ENCODE measurements around the gene STARD3NL. TPM values are rescaled to one million over a fixed set of nuclear protein-coding genes. Genes with fewer than 3 reads are reported as not detected.

The STARD3NL gene
- total RNA-seq, 4 donors from 2014 or later = 29.2 to 56.1 (median 48.4) TPM

DNA sequence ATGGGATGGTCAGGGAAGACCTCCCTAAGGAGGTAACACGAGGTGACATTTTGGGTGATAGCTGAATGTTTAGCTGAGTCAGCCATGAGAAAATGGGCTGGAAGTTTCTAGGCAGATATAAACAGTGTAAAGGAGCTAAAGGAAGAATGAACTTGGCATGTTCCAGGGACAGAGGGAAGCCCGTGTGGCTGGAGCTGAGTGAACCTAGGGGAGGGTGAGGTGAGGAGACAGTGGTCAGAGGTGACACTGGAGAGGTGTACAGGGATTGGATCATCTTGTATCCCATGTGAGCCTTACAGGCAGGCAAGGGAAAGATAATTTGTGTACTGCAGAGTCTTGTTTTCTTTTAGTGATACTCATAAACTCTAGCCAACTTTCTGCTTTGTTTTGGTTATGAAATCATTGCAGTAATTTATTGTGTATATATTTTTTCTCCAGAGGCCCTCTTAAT lies 1.8 kb downstream of the STARD3NL start:
- peak overlapping the region; percentile 74 to 92 (median 77) for H3K4me3 ChIP-seq
- WGBS = 0% methylated on average over 2 of the region's 2 CpGs
- intact Hi-C loops (cut with DNase I) = no loop called here

DNA sequence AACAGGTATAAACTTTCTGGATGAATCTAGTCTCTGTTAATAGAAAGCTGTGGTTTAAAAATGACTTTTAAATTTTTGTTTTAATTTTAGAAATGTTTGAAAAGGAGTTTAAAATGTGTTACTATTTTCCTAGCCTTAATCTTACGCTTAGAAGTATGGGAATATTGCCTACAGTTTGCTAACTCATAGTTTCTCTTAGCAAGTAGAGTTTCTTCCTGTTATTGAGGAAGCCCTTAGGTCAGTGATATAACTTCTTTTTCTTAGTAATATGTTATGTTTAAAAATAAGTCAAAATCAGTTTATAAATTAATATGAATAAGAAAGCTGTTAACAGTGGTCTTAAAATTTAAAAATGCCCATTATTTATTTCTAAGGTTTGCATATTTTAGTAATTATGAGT lies 3.1 kb downstream of the STARD3NL start:
- DNase-seq (ENCODE audit: extremely low spot score) = no peak
- H3K27me3 ChIP-seq = no peaks in the 10 kb centered on the region
- H3K4me3 ChIP-seq = no peak overlapping the region
- no peaks in the 10 kb centered on the region for H3K36me3 ChIP-seq
- peaks cover 28 to 69% (median 65%) of the 10 kb centered on the region in 4 donors for H3K4me1 ChIP-seq
- H3K27ac ChIP-seq (replicated peaks in 1 of 4) = no peak overlapping the region
- 56% methylated on average over 1 of the region's 1 CpG for WGBS
- TF ChIP-seq EP300 (IDR thresholded peaks at IDR 0.05) (no peak), POLR2A (IDR thresholded peaks at IDR 0.05; ENCODE audit: low read depth) (no peak), POLR2AphosphoS5 (IDR thresholded peaks at IDR 0.05) (no peak)
- TF ChIP-seq, protein P1, sequence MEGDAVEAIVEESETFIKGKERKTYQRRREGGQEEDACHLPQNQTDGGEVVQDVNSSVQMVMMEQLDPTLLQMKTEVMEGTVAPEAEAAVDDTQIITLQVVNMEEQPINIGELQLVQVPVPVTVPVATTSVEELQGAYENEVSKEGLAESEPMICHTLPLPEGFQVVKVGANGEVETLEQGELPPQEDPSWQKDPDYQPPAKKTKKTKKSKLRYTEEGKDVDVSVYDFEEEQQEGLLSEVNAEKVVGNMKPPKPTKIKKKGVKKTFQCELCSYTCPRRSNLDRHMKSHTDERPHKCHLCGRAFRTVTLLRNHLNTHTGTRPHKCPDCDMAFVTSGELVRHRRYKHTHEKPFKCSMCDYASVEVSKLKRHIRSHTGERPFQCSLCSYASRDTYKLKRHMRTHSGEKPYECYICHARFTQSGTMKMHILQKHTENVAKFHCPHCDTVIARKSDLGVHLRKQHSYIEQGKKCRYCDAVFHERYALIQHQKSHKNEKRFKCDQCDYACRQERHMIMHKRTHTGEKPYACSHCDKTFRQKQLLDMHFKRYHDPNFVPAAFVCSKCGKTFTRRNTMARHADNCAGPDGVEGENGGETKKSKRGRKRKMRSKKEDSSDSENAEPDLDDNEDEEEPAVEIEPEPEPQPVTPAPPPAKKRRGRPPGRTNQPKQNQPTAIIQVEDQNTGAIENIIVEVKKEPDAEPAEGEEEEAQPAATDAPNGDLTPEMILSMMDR (IDR thresholded peaks at IDR 0.05) = no peak
- intact Hi-C loops (cut with DNase I) = no loop called here
- no peaks in the 10 kb centered on the region for H3K9me3 ChIP-seq

More for the DNA sequence above, 1.8 kb downstream of the STARD3NL start:
- H3K4me1 ChIP-seq = peaks cover 17 to 61% (median 54%) of the 10 kb centered on the region in 4 donors
- no peak for TF ChIP-seq POLR2A (IDR thresholded peaks at IDR 0.05; ENCODE audit: low read depth)
- peak in 1 of 2 donors; percentile 16 for TF ChIP-seq POLR2AphosphoS5 (IDR thresholded peaks at IDR 0.05)
- TF ChIP-seq, protein P1 (IDR thresholded peaks at IDR 0.05) = no peak
- no peaks in the 10 kb centered on the region for H3K36me3 ChIP-seq
- no peaks in the 10 kb centered on the region for H3K27me3 ChIP-seq
- H3K27ac ChIP-seq (replicated peaks in 1 of 4) = peak overlapping the region; percentile 91 to 95 (median 92)
- H3K9me3 ChIP-seq = no peaks in the 10 kb centered on the region
- no peak for DNase-seq (ENCODE audit: extremely low spot score)

DNA sequence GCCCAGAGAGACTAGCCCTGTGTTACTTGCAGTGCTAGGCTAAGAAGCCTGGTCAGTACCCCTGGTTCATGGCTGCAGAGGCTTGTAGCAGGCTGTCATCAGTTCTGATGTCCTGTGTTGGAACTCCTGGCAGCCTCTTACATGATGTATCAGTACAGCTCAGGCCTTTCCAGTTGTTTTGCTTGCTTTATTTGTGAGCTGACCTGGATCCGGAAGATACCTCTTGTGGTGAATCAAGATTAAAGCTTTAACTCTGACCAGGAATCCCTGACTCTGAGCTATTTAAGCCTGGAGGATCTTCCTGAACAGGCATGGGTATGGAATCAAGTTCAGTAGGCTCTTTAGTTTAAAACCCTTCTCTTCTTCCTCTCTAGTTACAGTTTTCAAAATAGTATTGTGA lies 4.4 kb downstream of the STARD3NL start:
- H3K27ac ChIP-seq (replicated peaks in 1 of 4) = peak overlapping the region in 2 of 4 donors; percentile 2 to 29
- no peaks in the 10 kb centered on the region for H3K36me3 ChIP-seq
- no peak overlapping the region for H3K4me3 ChIP-seq
- intact Hi-C loops (cut with DNase I) = no loop called here
- H3K27me3 ChIP-seq = no peaks in the 10 kb centered on the region
- WGBS = 50% methylated on average over 1 of the region's 1 CpG
- DNase-seq (ENCODE audit: extremely low spot score) = no peak
- no peaks in the 10 kb centered on the region for H3K9me3 ChIP-seq
- peaks cover 30 to 79% (median 75%) of the 10 kb centered on the region in 4 donors for H3K4me1 ChIP-seq
- TF ChIP-seq EP300 (IDR thresholded peaks at IDR 0.05) (no peak), POLR2AphosphoS5 (IDR thresholded peaks at IDR 0.05) (no peak), POLR2A (IDR thresholded peaks at IDR 0.05; ENCODE audit: low read depth) (no peak)
- TF ChIP-seq, protein P1 (IDR thresholded peaks at IDR 0.05) = no peak

DNA sequence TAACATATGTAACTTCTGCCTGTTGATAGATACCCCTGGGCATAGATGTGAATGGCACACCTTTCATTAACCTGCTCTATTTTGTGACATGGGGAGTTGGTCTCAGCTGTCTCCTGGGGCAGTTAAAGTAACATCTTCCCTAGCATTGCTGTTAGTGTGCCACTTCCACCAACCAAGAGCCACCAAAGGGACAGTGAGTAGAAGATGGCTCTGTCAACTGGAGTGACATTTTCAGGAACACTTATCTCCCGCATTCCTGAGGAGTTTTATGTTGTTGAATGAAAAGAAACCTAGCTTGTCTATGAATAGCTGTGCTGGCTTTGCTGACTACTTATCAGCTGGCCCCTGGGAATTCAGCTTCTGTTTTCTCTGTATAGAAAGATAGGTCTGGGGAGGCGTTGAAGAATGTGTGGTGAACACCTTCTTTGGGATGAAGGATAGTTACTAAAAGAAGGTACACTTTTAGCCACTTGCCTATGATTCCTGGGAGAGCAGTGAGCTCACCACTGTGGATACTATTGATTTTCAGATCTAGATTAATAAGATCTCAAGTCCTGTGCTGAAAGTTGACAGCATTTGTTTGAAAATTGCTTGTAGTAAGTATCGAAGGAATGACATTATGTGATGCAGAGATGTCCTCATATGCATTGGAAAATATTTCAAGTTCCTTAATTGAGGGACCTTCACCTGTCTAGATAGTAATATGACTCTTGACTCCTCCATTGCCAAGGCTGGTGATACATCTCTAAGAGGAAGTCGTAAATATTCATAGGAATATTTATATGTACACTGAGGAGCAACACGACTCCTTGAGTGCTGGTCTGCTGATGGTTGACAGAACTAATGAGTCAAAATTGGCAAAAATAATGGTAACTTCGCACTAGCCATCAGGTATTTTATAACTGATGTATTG lies 7.6 kb downstream of the STARD3NL start:
- no peak for TF ChIP-seq POLR2AphosphoS5 (IDR thresholded peaks at IDR 0.05)
- no peak for TF ChIP-seq POLR2A (IDR thresholded peaks at IDR 0.05; ENCODE audit: low read depth)
- no peak for TF ChIP-seq EP300 (IDR thresholded peaks at IDR 0.05)
- TF ChIP-seq, protein P1 (IDR thresholded peaks at IDR 0.05) = no peak
- Histone ChIP-seq H3K36me3 (no peaks in the 10 kb centered on the region), H3K9me3 (no peaks in the 10 kb centered on the region), H3K27ac (replicated peaks in 1 of 4) (no peak overlapping the region), H3K4me1 (peaks cover 18 to 71% (median 68%) of the 10 kb centered on the region in 4 donors), H3K27me3 (no peaks in the 10 kb centered on the region), H3K4me3 (no peak overlapping the region)
- no peak for DNase-seq (ENCODE audit: extremely low spot score)
- WGBS = 89% methylated on average over 6 of the region's 6 CpGs
- intact Hi-C loops (cut with DNase I) = loop anchor here (5.0 kb wide), 1 partner anchor 37 kb away; no protein-coding TSS in a partner anchor
